HCT116 (cell line): ENCODE measurements around the gene TSPAN14. TPM values are rescaled to one million over a fixed set of nuclear protein-coding genes. Genes with fewer than 3 reads are reported as not detected.

Experiments
- ATAC-seq: fragments of 200-7000 bp; cut with Tn5 transposase; 2 replicates; pipeline ENCODE4 v1.9.1; 2020; ENCODE audit warnings: mild to moderate bottlenecking, moderate library complexity
- BruUV-seq: library from RNA; stranded (reverse); fragments of 400-500 nt; replicated peaks from 2 replicates; lab custom pipeline; 2021; lab: Mats Ljungman, UMichigan
- CTCF ChIA-PET: fragments of 300-600 bp; sonication (Branson Sonifier 250); formaldehyde crosslinking; loops from one replicate; lab custom pipeline; 2021; ENCODE audit warnings: antibody characterized with exemption; lab: Charles Lee
- POLR2A ChIA-PET: fragments of 300-600, 350-600 bp; sonication (Branson Sonifier 250); formaldehyde crosslinking; loops from one replicate; lab custom pipeline; 2021; ENCODE audit warnings: antibody characterized with exemption; lab: Charles Lee
- RAD21 ChIA-PET, 2 experiments: fragments of 300-600 bp; sonication (Branson Sonifier 250); formaldehyde crosslinking; loops; one replicate each; lab custom pipeline; 2023; ENCODE audit warnings: low total read pairs in 2 of 2; ENCODE audit not compliant: uncharacterized antibody in 2 of 2, unreplicated experiment in 2 of 2, low non-redundant PET in 1 of 2; lab: Charles Lee
- DNase-seq: peaks from one replicate; pipeline ENCODE4 v3.0.0-alpha.2; 2010; ENCODE audit warnings: low read depth, low spot score
- H2AFZ ChIP-seq: fragments of 200-600 bp; shearing (Covaris generic), sonication (generic); 2 replicates; pipeline ENCODE4 v1.6.1; 2017; ENCODE audit warnings: low read depth, mixed run types, mixed read lengths, antibody characterized with exemption, low read length; ENCODE audit not compliant: poor library complexity, severe bottlenecking
- H3K27ac ChIP-seq: 2 replicates; pipeline ENCODE4 v1.5.1; 2012; ENCODE audit warnings: low read depth, low read length
- H3K27me3 ChIP-seq: fragments of 200-600 bp; sonication (generic); 2 replicates; pipeline ENCODE4 v1.6.1; 2016; ENCODE audit warnings: mixed run types, low read length, mixed read lengths; ENCODE audit not compliant: insufficient read depth
- H3K36me3 ChIP-seq, 2 experiments: fragments of 200-500 bp in 1 of 2; fragments of 200-600 bp in 1 of 2; sonication (Bioruptor generic) in 1 of 2; sonication (generic) in 1 of 2; 2 replicates each; pipeline versions ENCODE4 v1.5.1 to v1.6.1; 2014 to 2016; ENCODE audit warnings: low read length in 2 of 2, inconsistent platforms in 1 of 2, mixed read lengths in 1 of 2, mixed run types in 1 of 2; ENCODE audit not compliant: insufficient read depth in 2 of 2, control insufficient read depth in 1 of 2
- H3K4me1 ChIP-seq, 2 experiments: fragments of 200-600 bp in 1 of 2; sonication (generic) in 1 of 2; 2 replicates each; pipeline versions ENCODE4 v1.5.1 to v1.6.1; 2012 to 2017; ENCODE audit warnings: low read length in 2 of 2, inconsistent platforms in 1 of 2, mild to moderate bottlenecking in 1 of 2, mixed read lengths in 1 of 2, mixed run types in 1 of 2, moderate library complexity in 1 of 2; ENCODE audit not compliant: insufficient read depth in 2 of 2, control insufficient read depth in 1 of 2
- H3K4me2 ChIP-seq: fragments of 200-600 bp; sonication (generic); 2 replicates; pipeline ENCODE4 v1.6.1; 2017; ENCODE audit warnings: mixed run types, low read length, mixed read lengths
- H3K4me3 ChIP-seq, 2 experiments: fragments of 200-600 bp in 1 of 2; sonication (generic) in 1 of 2; replicated peaks in 1 of 2; 2 replicates each; pipeline ENCODE4 v1.5.1; 2011 to 2016; ENCODE audit warnings: low read length in 2 of 2, control low read depth in 1 of 2, low read depth in 1 of 2, mild to moderate bottlenecking in 1 of 2, mixed read lengths in 1 of 2, mixed run types in 1 of 2
- H3K79me2 ChIP-seq: fragments of 200-600 bp; sonication (generic); 2 replicates; pipeline ENCODE4 v1.6.1; 2017; ENCODE audit warnings: mild to moderate bottlenecking, mixed run types, low read length, moderate library complexity, mixed read lengths; ENCODE audit not compliant: insufficient read depth
- H3K9ac ChIP-seq: fragments of 200-600 bp; sonication (generic); 2 replicates; pipeline ENCODE4 v1.6.1; 2016; ENCODE audit warnings: low read length, mixed read lengths
- H3K9me2 ChIP-seq: fragments of 200-600 bp; sonication (generic), shearing (Covaris generic); 2 replicates; pipeline ENCODE4 v1.6.1; 2017; ENCODE audit warnings: mixed run types, mild to moderate bottlenecking, moderate library complexity; ENCODE audit not compliant: insufficient read depth
- H3K9me3 ChIP-seq, 2 experiments: fragments of 200-500 bp in 1 of 2; fragments of 200-600 bp in 1 of 2; sonication (Bioruptor generic) in 1 of 2; sonication (generic) in 1 of 2; 2 replicates each; pipeline ENCODE4 v1.6.1; 2014 to 2017; ENCODE audit warnings: low read length in 2 of 2, mixed read lengths in 2 of 2, inconsistent platforms in 1 of 2, low read depth in 1 of 2, mild to moderate bottlenecking in 1 of 2, mixed run types in 1 of 2, moderate library complexity in 1 of 2; ENCODE audit not compliant: control insufficient read depth in 1 of 2, insufficient read depth in 1 of 2
- H4K20me1 ChIP-seq: fragments of 200-600 bp; sonication (generic), shearing (Covaris generic); 2 replicates; pipeline ENCODE4 v1.6.1; 2017; ENCODE audit warnings: mixed run types, mild to moderate bottlenecking, moderate library complexity; ENCODE audit not compliant: insufficient read depth
- CBX3 ChIP-seq: IDR thresholded peaks from 2 replicates; pipeline ENCODE4 v1.6.1; 2012; ENCODE audit warnings: low read depth
- EGR1 ChIP-seq: IDR thresholded peaks from 2 replicates; pipeline ENCODE4 v1.6.1; 2012; ENCODE audit warnings: low read depth
- RAD21 ChIP-seq: IDR thresholded peaks from 2 replicates; pipeline ENCODE4 v1.6.1; 2012; ENCODE audit warnings: low read depth, mild to moderate bottlenecking
- SP1 ChIP-seq: IDR thresholded peaks from 2 replicates; pipeline ENCODE4 v1.6.1; 2012; ENCODE audit warnings: low read depth
- ZFX ChIP-seq: fragments of 450-650 bp; IDR thresholded peaks from 2 replicates; pipeline ENCODE4 v1.6.1; 2017
- ZNF274 ChIP-seq: fragments of 200-500 bp; sonication (Bioruptor generic); IDR thresholded peaks from 2 replicates; pipeline ENCODE4 v1.6.1; 2014; ENCODE audit warnings: mild to moderate bottlenecking, low read depth, low read length, inconsistent platforms
- intact Hi-C: fragments of 100-400 bp; cut with micrococcal nuclease; formaldehyde crosslinking; loops from 2 replicates; pipeline ENCODE4 v1.10.0; 2022
- total RNA-seq: library from RNA; stranded (reverse); gene quantifications from one replicate; pipeline ENCODE4 v1.2.1, GENCODE V29; 2021; ENCODE audit not compliant: unreplicated experiment
- TF ChIP-seq, protein P1 (sequence below), 3 experiments: fragments of 200-600 bp in 1 of 3; sonication (generic) in 1 of 3; IDR thresholded peaks in 2 of 3; conservative IDR thresholded peaks in 1 of 3; 2 replicates each; pipeline ENCODE4 v1.5.1; 2012 to 2017; ENCODE audit warnings: low read depth in 2 of 3, low read length in 2 of 3, antibody characterized with exemption in 1 of 3, borderline replicate concordance in 1 of 3, control low read depth in 1 of 3, mild to moderate bottlenecking in 1 of 3, mixed read lengths in 1 of 3, mixed run types in 1 of 3, moderate library complexity in 1 of 3; ENCODE audit not compliant: insufficient read depth in 1 of 3

The TSPAN14 gene
- total RNA-seq, 1 experiment from 2014 or later, result 86.8 TPM

- Histone ChIP-seq H3K9me2 (no peaks in the 10 kb centered on the region), H3K4me2 (no peak overlapping the region), H3K27ac (no peak overlapping the region), H3K36me3 (peaks cover 28 to 42% of the 10 kb centered on the region in 2 experiments; a peak in 3 of 4 replicates), H3K79me2 (peaks cover 3% of the 10 kb centered on the region; the same call in 1 of the 2 replicates), H3K9me3 (no peaks in the 10 kb centered on the region), H3K9ac (no peak overlapping the region), H2AFZ (no peak overlapping the region), H3K4me3 (no peak overlapping the region), H4K20me1 (no peaks in the 10 kb centered on the region), H3K4me1 (no peaks in the 10 kb centered on the region), H3K27me3 (no peaks in the 10 kb centered on the region)
- intact Hi-C loops, result no loop called here
- ChIA-PET RAD21 (no interaction called here), POLR2A (no interaction called here), CTCF (no interaction called here)
- BruUV-seq, result no TSS peak
- TF ChIP-seq, protein P1, sequence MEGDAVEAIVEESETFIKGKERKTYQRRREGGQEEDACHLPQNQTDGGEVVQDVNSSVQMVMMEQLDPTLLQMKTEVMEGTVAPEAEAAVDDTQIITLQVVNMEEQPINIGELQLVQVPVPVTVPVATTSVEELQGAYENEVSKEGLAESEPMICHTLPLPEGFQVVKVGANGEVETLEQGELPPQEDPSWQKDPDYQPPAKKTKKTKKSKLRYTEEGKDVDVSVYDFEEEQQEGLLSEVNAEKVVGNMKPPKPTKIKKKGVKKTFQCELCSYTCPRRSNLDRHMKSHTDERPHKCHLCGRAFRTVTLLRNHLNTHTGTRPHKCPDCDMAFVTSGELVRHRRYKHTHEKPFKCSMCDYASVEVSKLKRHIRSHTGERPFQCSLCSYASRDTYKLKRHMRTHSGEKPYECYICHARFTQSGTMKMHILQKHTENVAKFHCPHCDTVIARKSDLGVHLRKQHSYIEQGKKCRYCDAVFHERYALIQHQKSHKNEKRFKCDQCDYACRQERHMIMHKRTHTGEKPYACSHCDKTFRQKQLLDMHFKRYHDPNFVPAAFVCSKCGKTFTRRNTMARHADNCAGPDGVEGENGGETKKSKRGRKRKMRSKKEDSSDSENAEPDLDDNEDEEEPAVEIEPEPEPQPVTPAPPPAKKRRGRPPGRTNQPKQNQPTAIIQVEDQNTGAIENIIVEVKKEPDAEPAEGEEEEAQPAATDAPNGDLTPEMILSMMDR (IDR thresholded peaks at IDR 0.05 in 2 of 3, conservative IDR thresholded peaks at IDR 0.05 in 1 of 3; ENCODE audit: borderline replicate concordance in 1 of 3, insufficient read depth in 1 of 3, low read depth in 2 of 3, low read length in 2 of 3), result no peak
- TF ChIP-seq ZNF274 (no peak), SP1 (no peak)
- no peak for ATAC-seq
- DNase-seq, result no peak
Observed at GRCh38 chr10:80517416-80518142, 63.5 kb downstream of the TSPAN14 start.

DNA sequence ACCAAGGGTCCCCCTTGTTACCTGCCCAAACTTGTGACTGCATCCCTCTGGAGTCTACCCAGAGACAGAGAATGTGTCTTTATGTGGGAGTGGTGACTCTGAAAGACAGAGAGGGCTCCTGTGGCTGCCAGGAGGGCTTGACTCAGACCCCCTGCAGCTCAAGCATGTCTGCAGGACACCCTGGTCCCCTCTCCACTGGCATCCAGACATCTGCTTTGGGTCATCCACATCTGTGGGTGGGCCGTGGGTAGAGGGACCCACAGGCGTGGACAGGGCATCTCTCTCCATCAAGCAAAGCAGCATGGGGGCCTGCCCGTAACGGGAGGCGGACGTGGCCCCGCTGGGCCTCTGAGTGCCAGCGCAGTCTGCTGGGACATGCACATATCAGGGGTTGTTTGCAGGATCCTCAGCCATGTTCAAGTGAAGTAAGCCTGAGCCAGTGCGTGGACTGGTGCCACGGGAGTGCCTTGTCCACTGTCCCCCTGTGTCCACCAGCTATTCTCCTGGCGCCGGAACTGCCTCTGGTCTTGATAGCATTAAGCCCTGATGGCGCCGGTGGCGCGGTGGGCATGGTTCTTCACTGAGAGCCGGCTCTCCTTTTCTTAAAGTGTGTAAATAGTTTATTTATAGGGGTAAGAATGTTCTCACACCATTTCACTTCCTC lies 64.2 kb downstream of the TSPAN14 start:
- no TSS peak for BruUV-seq
- no peak for DNase-seq
- H3K79me2 ChIP-seq, result no peaks in the 10 kb centered on the region
- no peaks in the 10 kb centered on the region for H4K20me1 ChIP-seq
- no peak overlapping the region for H2AFZ ChIP-seq
- no peaks in the 10 kb centered on the region for H3K27me3 ChIP-seq
- no peaks in the 10 kb centered on the region for H3K9me2 ChIP-seq
- ChIA-PET RAD21 (no interaction called here), POLR2A (no interaction called here)
- peaks cover 22 to 40% of the 10 kb centered on the region in 2 experiments; a peak in 3 of 4 replicates for H3K36me3 ChIP-seq
- H3K27ac ChIP-seq, result no peak overlapping the region
- H3K4me3 ChIP-seq, result no peak overlapping the region
- TF ChIP-seq RAD21 (no peak), ZNF274 (no peak), ZFX (no peak), EGR1 (no peak), CBX3 (no peak)
- TF ChIP-seq, all 23 proteins: peak for 0
- ATAC-seq, result no peak
- no peaks in the 10 kb centered on the region for H3K4me1 ChIP-seq
- intact Hi-C loops, result no loop called here
- CTCF ChIA-PET, result no interaction called here
- no peak overlapping the region for H3K9ac ChIP-seq
- no peaks in the 10 kb centered on the region for H3K9me3 ChIP-seq
- no peak overlapping the region for H3K4me2 ChIP-seq
